ENCODE measurements around the gene PRKCH.

The PRKCH gene

DNA sequence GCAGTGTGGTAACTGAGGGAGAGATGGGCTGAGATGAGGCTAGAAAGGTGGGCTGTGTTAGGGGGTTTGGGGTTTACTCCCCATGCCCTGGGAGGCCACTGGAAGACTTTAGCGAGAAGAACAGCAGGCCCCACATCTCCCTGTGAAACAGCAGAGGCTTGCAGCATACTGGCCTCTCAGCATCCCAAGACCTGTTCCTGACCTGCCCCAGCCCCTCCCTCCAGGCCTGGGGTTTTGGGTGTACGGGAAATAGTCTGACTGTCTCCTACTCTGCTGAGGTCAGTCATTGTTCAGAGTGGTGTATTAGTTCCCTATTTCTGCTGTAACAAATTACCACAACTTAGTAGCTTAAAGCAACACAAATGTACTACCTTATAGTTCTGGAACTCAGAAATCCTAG, 270.5 kb downstream of the PRKCH start:
- FAIRE-seq: no peak
- no peak for DNase-seq (ENCODE audit: insufficient read length, low spot score)
- TF ChIP-seq CTCF (IDR thresholded peaks at IDR 0.05; ENCODE audit: insufficient read depth, missing control alignments): no peak

DNA sequence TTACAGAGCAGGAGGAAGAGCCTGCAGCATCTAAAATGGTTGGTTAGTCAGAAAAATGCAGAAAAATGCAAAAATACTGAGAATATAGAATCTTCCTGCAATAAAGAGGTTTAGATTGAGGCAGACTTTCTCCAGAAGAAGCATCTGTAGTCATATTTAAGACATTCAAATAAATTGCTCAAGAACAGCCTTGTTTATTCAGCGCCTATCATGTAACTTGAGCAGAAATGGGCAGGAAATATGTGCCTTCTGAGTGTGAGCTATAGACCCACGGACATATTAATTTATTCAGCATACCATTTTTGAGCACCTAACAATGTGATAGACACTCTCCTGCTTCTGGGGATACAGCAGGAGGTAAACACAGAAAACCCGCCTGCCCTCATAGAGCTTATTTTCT, 272.0 kb downstream of the PRKCH start:
- DNase-seq (ENCODE audit: insufficient read length, low spot score): no peak
- no peak for FAIRE-seq
- no peak for TF ChIP-seq CTCF (IDR thresholded peaks at IDR 0.05; ENCODE audit: insufficient read depth, missing control alignments)

GRCh38 chr14:61596990-61597389, 275.6 kb downstream of the PRKCH start:
- no peak for FAIRE-seq
- no peak for TF ChIP-seq CTCF (IDR thresholded peaks at IDR 0.05; ENCODE audit: insufficient read depth, missing control alignments)

GRCh38 chr14:61598980-61599379, 277.6 kb downstream of the PRKCH start:
- FAIRE-seq (no peak), DNase-seq (ENCODE audit: insufficient read length, low spot score) (no peak)
- no peak for TF ChIP-seq CTCF (IDR thresholded peaks at IDR 0.05; ENCODE audit: insufficient read depth, missing control alignments)

More at GRCh38 chr14:61596990-61597389, 275.6 kb downstream of the PRKCH start:
- no peak for DNase-seq (ENCODE audit: insufficient read length, low spot score)

DNA sequence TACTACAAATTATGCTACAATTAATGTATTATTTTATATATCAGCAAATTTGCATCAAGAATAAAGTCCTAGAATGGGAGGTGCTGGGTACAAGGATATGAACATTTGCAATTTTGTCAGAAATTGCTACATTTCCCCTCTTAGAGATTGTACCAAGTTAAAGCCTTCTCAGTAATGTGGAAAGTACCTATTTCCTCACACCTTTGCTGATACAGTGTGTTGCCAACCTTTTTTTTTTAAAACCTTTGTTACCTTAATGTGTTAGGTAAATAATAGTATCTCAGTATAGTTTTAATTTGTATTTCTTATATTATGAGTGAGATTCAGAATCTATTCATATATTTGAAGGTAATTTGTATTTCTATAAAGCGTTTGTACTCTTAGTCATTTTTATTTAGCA, 278.6 kb downstream of the PRKCH start:
- no peak for DNase-seq (ENCODE audit: insufficient read length, low spot score)
- no peak for TF ChIP-seq CTCF (IDR thresholded peaks at IDR 0.05; ENCODE audit: insufficient read depth, missing control alignments)
- no peak for FAIRE-seq
